SW480 (cell line): ENCODE data around the gene PIK3C2G.

Experiments used
- DNase-seq: peaks from one replicate; pipeline ENCODE4 v3.0.0-alpha.2; 2016; ENCODE audit warnings: low spot score

Gene PIK3C2G

GRCh38 chr12:18345021-18345735 is 83.9 kb downstream of the PIK3C2G start:
- no peak for DNase-seq

GRCh38 chr12:18352312-18352711 is 91.0 kb downstream of the PIK3C2G start:
- no peak for DNase-seq

GRCh38 chr12:18355429-18355828 is 94.1 kb downstream of the PIK3C2G start:
- DNase-seq, result no peak

- DNase-seq, result no peak
Measured at GRCh38 chr12:18358077-18358476, 96.8 kb downstream of the PIK3C2G start.

- DNase-seq, result no peak
Measured at GRCh38 chr12:18358930-18359329, 97.6 kb downstream of the PIK3C2G start.

- no peak for DNase-seq
Measured at GRCh38 chr12:18361433-18361832, 100.1 kb downstream of the PIK3C2G start.

GRCh38 chr12:18363321-18363720 is 102.0 kb downstream of the PIK3C2G start:
- no peak for DNase-seq

GRCh38 chr12:18368594-18368993 is 107.3 kb downstream of the PIK3C2G start:
- no peak for DNase-seq

- DNase-seq, result no peak
Measured at GRCh38 chr12:18373181-18373580, 111.9 kb downstream of the PIK3C2G start.

GRCh38 chr12:18375131-18375530 is 113.8 kb downstream of the PIK3C2G start:
- no peak for DNase-seq

- DNase-seq, result no peak
Measured at GRCh38 chr12:18375583-18375982, 114.3 kb downstream of the PIK3C2G start.

GRCh38 chr12:18382236-18382885 is 121.0 kb downstream of the PIK3C2G start:
- no peak for DNase-seq

GRCh38 chr12:18383203-18383602 is 121.9 kb downstream of the PIK3C2G start:
- DNase-seq, result peak; percentile 11

- DNase-seq, result no peak
Measured at GRCh38 chr12:18387706-18388105, 126.4 kb downstream of the PIK3C2G start.

- DNase-seq, result no peak
Measured at GRCh38 chr12:18389820-18390219, 128.5 kb downstream of the PIK3C2G start.

GRCh38 chr12:18391151-18391550 is 129.8 kb downstream of the PIK3C2G start:
- no peak for DNase-seq

GRCh38 chr12:18394742-18395141 is 133.4 kb downstream of the PIK3C2G start:
- DNase-seq, result no peak

GRCh38 chr12:18400186-18400585 is 138.9 kb downstream of the PIK3C2G start:
- DNase-seq, result no peak

GRCh38 chr12:18402872-18403611 is 141.7 kb downstream of the PIK3C2G start:
- DNase-seq, result no peak

- no peak for DNase-seq
Measured at GRCh38 chr12:18411453-18411852, 150.1 kb downstream of the PIK3C2G start.

GRCh38 chr12:18414671-18415070 is 153.4 kb downstream of the PIK3C2G start:
- no peak for DNase-seq

- DNase-seq, result no peak
Measured at GRCh38 chr12:18415227-18415626, 153.9 kb downstream of the PIK3C2G start.

- no peak for DNase-seq
Measured at GRCh38 chr12:18416412-18416811, 155.1 kb downstream of the PIK3C2G start.
